Measurements from ENCODE around the gene FGD6. TPM values are rescaled to one million over a fixed set of nuclear protein-coding genes. Genes with fewer than 3 reads are reported as not detected.

FGD6 gene
- total RNA-seq, 4 donors from 2014 or later = 25.0 to 37.0 (median 32.1) TPM

DNA sequence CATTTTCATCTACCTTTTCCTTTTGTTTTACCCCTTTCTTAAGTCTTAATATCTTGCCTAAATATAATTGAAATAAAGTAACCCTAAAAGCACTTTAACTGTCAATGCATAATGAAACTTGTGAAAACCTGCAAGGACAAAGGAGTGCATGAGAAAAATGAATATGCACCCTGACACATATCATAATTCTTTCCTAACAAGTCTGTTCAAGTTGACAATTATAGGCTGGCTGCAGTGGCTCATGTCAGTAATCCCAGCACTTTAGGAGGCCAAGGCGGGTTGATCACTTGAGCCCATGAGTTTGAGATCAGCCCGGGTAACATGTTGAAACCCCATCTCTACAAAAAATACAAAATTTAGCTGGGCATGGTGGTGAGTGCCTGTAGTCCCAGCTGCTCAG, 65.4 kb downstream of the FGD6 start:
- no peak overlapping the region for H3K4me3 ChIP-seq
- in situ Hi-C loops (cut with MboI; ENCODE audit: low pct_ligation_motif_present in 1 of 4, low pct_unique_long_range_greater_than_20kb in 1 of 4, low sequenced_read_pairs in 3 of 4) (no loop called here), intact Hi-C loops (cut with DNase I; ENCODE audit: low total_unique reads) (no loop called here)
- no peaks in the 10 kb centered on the region for H3K4me1 ChIP-seq
- no peaks in the 10 kb centered on the region for H3K9me3 ChIP-seq
- no peak for DNase-seq
- H3K27me3 ChIP-seq = no peaks in the 10 kb centered on the region
- WGBS, 2 donors (ENCODE audit: low coverage in 1 of 2) = 86 to 93% methylated on average over 1 to 2 of the region's 2 CpGs
- H3K36me3 ChIP-seq = peaks cover 0 to 6% (median 0%) of the 10 kb centered on the region in 4 donors
- H3K27ac ChIP-seq = no peak overlapping the region
- TF ChIP-seq POLR2A (IDR thresholded peaks at IDR 0.05) (no peak), EP300 (IDR thresholded peaks at IDR 0.05; ENCODE audit: low read depth) (no peak), POLR2AphosphoS5 (IDR thresholded peaks at IDR 0.05) (no peak)
- TF ChIP-seq, protein P1, sequence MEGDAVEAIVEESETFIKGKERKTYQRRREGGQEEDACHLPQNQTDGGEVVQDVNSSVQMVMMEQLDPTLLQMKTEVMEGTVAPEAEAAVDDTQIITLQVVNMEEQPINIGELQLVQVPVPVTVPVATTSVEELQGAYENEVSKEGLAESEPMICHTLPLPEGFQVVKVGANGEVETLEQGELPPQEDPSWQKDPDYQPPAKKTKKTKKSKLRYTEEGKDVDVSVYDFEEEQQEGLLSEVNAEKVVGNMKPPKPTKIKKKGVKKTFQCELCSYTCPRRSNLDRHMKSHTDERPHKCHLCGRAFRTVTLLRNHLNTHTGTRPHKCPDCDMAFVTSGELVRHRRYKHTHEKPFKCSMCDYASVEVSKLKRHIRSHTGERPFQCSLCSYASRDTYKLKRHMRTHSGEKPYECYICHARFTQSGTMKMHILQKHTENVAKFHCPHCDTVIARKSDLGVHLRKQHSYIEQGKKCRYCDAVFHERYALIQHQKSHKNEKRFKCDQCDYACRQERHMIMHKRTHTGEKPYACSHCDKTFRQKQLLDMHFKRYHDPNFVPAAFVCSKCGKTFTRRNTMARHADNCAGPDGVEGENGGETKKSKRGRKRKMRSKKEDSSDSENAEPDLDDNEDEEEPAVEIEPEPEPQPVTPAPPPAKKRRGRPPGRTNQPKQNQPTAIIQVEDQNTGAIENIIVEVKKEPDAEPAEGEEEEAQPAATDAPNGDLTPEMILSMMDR (IDR thresholded peaks at IDR 0.05) = no peak

DNA sequence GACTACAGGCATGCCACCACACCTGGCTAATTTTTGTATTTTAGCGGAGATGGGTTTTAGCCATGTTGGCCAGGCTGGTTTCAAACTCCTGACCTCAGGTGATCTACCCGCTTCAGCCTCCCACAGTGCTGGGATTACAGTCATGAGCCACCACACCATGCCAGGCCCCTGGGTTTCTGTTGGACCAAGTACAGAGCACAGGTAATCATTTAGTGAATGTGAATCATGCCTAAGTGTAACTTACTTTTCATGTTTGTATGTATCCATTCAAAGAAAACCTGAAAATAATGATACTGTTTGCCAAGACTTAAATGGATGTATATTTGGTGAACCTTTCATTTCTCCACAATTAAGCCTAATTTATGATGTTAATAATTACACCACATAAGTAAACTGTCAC, 65.9 kb downstream of the FGD6 start:
- Histone ChIP-seq H3K27ac (no peak overlapping the region), H3K4me1 (no peaks in the 10 kb centered on the region), H3K36me3 (peaks cover 0 to 6% (median 0%) of the 10 kb centered on the region in 4 donors), H3K27me3 (no peaks in the 10 kb centered on the region), H3K9me3 (no peaks in the 10 kb centered on the region), H3K4me3 (no peak overlapping the region)
- TF ChIP-seq POLR2A (IDR thresholded peaks at IDR 0.05) (no peak), EP300 (IDR thresholded peaks at IDR 0.05; ENCODE audit: low read depth) (no peak)
- WGBS, 2 donors (ENCODE audit: low coverage in 1 of 2) = 97 to 100% methylated on average over 1 to 2 of the region's 2 CpGs
- in situ Hi-C loops (cut with MboI; ENCODE audit: low pct_ligation_motif_present in 1 of 4, low pct_unique_long_range_greater_than_20kb in 1 of 4, low sequenced_read_pairs in 3 of 4) = no loop called here
- intact Hi-C loops (cut with DNase I; ENCODE audit: low total_unique reads) = no loop called here
- DNase-seq = no peak

DNA sequence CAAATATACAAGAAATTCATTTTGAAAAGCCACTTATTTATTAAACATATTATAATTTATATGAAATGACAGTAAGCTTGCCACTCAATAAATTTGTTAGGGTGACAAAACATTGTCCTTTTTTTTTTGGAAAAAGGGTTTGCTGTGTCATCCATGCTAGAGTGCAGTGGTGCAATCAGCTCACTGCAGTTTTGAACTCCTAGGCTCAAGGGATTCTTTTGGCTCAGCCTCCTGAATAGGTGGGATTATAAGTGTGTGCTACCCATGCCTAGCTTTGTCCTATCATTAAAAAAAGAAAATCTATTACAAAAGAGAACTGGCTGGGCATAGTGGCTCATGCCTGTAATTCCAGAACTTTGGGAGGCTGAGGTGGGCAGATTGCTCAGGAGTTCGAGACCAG, 66.8 kb downstream of the FGD6 start:
- no peak overlapping the region for H3K4me3 ChIP-seq
- intact Hi-C loops (cut with DNase I; ENCODE audit: low total_unique reads) (no loop called here), in situ Hi-C loops (cut with MboI; ENCODE audit: low pct_ligation_motif_present in 1 of 4, low pct_unique_long_range_greater_than_20kb in 1 of 4, low sequenced_read_pairs in 3 of 4) (no loop called here)
- H3K36me3 ChIP-seq = peaks cover 0 to 6% (median 0%) of the 10 kb centered on the region in 4 donors
- WGBS, 2 donors (ENCODE audit: low coverage in 1 of 2) = 92% methylated on average over 1 of the region's 1 CpG; no CpG with 5 or more reads in 1 of the 2 donors
- no peak for DNase-seq
- H3K27me3 ChIP-seq = no peaks in the 10 kb centered on the region
- no peaks in the 10 kb centered on the region for H3K4me1 ChIP-seq
- no peaks in the 10 kb centered on the region for H3K9me3 ChIP-seq
- TF ChIP-seq POLR2A (IDR thresholded peaks at IDR 0.05) = no peak
- H3K27ac ChIP-seq = no peak overlapping the region

DNA sequence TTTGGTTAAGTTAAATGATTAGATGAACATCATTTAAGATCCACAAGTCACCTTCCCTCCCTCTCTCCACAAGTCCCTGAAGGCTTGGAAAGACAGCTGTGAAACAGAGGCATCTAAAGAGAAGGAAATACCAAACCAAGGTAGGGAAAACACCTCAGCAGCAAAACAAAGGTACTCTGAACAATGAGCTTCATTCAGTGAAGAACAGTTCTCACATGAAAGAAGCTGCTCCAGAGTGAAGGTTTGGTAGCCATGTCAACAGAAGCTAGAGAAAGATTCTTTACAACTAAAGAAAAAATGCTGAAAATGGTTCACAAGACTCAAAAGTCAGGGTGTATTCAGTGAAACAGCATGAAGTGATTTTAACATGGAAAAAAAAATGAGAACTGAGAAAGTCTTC, 69.4 kb downstream of the FGD6 start:
- no peak for TF ChIP-seq EP300 (IDR thresholded peaks at IDR 0.05; ENCODE audit: low read depth)
- TF ChIP-seq POLR2A (IDR thresholded peaks at IDR 0.05) = no peak
- TF ChIP-seq POLR2AphosphoS5 (IDR thresholded peaks at IDR 0.05) = no peak
- TF ChIP-seq, protein P1 (IDR thresholded peaks at IDR 0.05) = no peak
- intact Hi-C loops (cut with DNase I; ENCODE audit: low total_unique reads) (no loop called here), in situ Hi-C loops (cut with MboI; ENCODE audit: low pct_ligation_motif_present in 1 of 4, low pct_unique_long_range_greater_than_20kb in 1 of 4, low sequenced_read_pairs in 3 of 4) (no loop called here)
- peaks cover 0 to 8% (median 2%) of the 10 kb centered on the region in 4 donors for H3K4me1 ChIP-seq
- no peak overlapping the region for H3K4me3 ChIP-seq
- H3K36me3 ChIP-seq = peaks cover 0 to 6% (median 0%) of the 10 kb centered on the region in 4 donors
- H3K27me3 ChIP-seq = no peaks in the 10 kb centered on the region
- H3K9me3 ChIP-seq = no peaks in the 10 kb centered on the region
- H3K27ac ChIP-seq = no peak overlapping the region
- DNase-seq = no peak

DNA sequence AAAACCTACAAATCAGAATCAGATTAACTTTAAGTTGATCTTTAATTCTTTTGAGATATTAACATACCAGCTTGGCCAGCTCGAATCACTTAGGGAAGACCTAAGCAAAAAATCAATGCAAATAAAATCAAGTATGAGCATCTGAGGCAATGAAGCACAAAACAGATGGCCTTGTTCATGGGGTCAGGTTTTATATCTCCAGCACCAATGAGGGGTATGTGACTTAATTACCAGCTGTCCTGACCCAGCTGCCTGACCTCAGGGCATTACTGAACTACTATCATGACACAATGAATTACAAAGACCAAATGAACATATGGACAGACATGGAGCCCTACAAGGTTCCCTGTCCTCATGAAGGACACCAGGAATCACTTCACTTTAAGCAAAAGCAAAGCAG, 70.5 kb downstream of the FGD6 start:
- 64 to 86% methylated on average over 1 of the region's 1 CpG for WGBS, 2 donors (ENCODE audit: low coverage in 1 of 2)
- H3K9me3 ChIP-seq = no peaks in the 10 kb centered on the region
- no peak for TF ChIP-seq EP300 (IDR thresholded peaks at IDR 0.05; ENCODE audit: low read depth)
- TF ChIP-seq POLR2A (IDR thresholded peaks at IDR 0.05) = no peak
- TF ChIP-seq POLR2AphosphoS5 (IDR thresholded peaks at IDR 0.05) = no peak
- TF ChIP-seq, protein P1 (IDR thresholded peaks at IDR 0.05) = no peak
- no peak for DNase-seq
- no peak overlapping the region for H3K4me3 ChIP-seq
- in situ Hi-C loops (cut with MboI; ENCODE audit: low pct_ligation_motif_present in 1 of 4, low pct_unique_long_range_greater_than_20kb in 1 of 4, low sequenced_read_pairs in 3 of 4) = no loop called here
- H3K27me3 ChIP-seq = no peaks in the 10 kb centered on the region
- H3K36me3 ChIP-seq = no peaks in the 10 kb centered on the region
- intact Hi-C loops (cut with DNase I; ENCODE audit: low total_unique reads) = no loop called here
- H3K27ac ChIP-seq = no peak overlapping the region
- peaks cover 0 to 8% (median 4%) of the 10 kb centered on the region in 4 donors for H3K4me1 ChIP-seq

All from transverse colon (tissue), 4 donors.